ENCODE measurements around the gene TPRA1.

TPRA1 gene

DNA sequence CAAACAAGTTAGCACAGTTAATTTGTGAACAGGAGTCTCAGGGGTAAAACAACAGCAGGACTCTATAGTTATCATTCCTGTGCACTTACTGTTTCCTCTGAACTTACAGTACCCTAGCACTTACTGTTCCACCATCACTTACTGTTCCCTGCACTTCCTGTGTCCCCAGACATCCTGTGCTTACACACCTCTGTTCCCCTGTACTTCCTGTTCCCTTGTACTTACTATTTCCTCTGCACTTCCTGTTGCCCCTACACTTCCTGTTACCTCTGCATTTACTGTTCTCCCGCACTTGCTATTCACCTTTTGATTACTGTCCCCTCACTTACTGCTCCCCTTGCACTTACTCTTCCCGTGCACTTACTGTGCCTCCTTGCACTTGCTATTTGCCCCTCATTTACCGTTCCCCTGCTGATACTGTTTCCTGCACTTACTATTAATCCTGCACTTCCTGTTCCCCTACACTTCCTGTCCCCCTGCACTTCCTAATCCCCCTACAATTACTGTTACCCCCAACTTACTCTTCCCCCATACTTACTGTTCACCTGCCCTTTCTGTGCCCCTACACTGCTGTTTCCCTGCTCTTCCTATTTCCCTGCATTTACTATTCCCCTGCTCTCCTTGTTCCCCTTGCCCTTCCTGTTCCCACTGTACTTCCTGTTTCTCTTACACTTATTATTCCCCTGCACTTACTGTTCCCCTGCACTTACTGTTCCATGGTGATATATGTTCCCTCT lies 30.3 kb downstream of the TPRA1 start:
- no peak for DNase-seq (ENCODE audit: low read depth)

GRCh38 chr3:127556565-127556964 lies 34.0 kb downstream of the TPRA1 start:
- DNase-seq (ENCODE audit: low read depth) = no peak

DNA sequence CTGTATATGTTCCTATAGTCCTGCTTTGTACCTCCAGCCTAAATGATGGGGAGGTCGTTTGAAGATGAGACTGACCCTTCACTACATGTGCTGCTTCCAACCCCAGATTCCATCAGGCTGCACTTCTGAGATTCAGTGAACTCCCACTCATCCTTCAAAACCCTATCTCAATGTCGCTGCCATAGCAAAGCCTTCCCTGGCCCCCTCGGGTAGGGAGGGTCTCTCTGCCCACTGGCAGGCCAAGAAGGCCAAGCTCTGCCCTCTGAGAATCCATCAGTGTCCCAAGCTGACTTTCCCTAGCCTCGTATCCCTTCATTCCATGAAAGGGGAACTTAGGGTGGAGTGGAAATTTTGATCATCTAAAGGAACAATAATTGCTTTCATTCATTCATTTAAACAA lies 35.4 kb downstream of the TPRA1 start:
- DNase-seq (ENCODE audit: low read depth) = no peak

GRCh38 chr3:127552038-127552437 lies 38.5 kb downstream of the TPRA1 start:
- DNase-seq (ENCODE audit: low read depth) = no peak

- DNase-seq (ENCODE audit: low read depth) = no peak
These were observed 39.4 kb downstream of the TPRA1 start for GRCh38 chr3:127551178-127551577.

GRCh38 chr3:127550468-127551157 lies 39.9 kb downstream of the TPRA1 start:
- DNase-seq (ENCODE audit: low read depth) = no peak

- peak; percentile 15 for DNase-seq (ENCODE audit: low read depth)
These were observed 40.6 kb downstream of the TPRA1 start for GRCh38 chr3:127549826-127550467.

DNA sequence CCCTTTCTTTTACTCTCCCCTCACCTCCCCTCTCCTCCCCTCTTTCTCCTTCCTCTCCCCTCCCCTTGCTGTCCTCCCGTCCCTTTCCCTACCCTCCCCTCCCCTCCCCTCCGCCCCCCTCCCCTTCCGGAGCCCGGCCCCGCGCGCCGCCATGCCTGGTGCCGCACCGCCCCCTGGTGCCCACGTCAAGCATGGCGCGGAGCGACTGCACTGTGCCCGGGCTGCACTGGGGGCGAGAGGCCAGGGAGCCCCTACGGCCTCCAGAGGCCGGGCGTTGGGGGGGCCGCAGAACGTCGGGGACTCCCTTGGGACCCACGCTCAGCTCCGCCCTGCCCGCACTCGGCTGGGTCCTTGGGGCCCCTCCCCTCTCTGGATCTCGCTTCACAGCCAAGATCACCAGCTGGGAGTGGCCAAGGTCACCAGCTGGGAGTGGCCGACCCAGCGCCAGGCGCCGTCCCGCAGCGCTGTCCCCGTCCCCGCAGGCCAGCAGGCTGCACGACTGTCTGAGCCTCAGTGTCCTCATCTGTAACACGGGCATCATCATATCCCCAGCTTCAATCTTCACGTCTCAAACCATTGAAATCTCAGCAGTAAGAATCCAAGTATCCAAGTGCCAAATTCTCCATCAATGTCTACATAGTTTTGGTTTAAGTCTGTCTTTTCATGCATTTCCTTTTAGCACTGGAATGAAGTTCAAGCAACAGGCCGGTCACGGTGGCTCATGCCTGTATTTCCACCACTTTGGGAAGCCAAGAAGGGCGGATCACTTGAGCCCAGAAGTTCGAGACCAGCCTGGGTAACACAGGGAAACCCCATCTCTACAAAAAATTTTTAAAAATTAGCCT lies 42.5 kb downstream of the TPRA1 start:
- DNase-seq (ENCODE audit: low read depth) = peak; percentile 16

- DNase-seq (ENCODE audit: low read depth) = no peak
These were observed 43.4 kb downstream of the TPRA1 start for GRCh38 chr3:127546970-127547733.

DNA sequence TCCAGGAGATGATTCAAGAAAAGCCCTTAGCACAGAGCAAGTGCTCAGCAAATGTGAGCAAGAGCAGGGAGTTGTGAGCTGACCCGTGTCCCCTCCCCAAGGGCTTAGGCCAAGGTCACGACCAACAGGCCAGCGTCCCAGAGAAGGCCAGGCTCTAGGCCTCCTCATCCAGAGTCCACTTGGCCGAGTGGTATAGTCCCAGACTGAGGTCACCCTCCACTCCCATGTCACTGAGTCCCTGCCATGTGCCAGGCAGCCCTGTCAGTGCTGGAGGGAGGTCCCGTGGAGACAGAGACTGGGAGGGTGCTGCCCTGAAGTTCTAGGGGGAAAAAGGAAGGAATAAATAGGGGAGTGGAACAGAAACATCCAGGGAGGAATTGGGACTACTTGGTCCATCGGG lies 44.0 kb downstream of the TPRA1 start:
- DNase-seq (ENCODE audit: low read depth) = no peak

GRCh38 chr3:127545711-127546457 lies 44.6 kb downstream of the TPRA1 start:
- no peak for DNase-seq (ENCODE audit: low read depth)

DNA sequence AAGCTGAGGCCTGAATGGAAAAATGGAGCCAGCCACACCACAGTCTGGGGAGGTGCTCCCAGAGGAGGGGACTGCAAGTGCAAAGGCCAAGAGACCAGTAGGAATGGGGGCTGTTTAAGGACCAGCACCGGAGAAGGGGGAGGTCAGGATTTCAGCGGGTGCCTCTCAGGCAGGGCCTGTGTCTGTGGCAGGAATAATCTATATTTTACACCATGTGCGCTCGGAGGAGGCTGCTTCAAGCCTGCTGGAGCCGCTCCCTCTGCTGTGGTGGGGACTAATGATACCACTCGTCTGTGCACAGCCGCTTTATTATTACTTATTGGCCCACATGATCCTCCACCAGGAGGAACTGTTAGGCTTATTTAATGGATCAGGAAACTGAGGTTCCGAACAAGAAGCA lies 45.3 kb downstream of the TPRA1 start:
- DNase-seq (ENCODE audit: low read depth) = no peak

DNA sequence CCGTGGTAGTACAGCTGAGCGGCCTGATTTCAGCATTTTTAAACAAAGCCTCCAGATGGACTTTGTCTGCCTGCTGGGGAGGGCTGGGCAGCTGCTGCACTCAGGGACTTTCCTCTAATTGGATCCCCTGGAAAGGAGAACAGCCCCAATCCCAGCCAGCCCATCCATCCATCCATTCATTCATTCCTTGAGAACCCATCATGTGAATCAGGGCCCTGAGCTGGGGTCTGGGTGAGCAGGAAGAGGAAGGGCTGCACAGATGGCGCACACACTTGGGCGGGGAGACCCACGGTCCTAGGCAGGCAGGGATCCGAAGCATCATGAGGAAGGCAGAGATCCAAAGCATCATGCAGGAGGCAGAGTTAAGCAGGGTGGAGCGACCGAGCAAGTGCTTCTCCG lies 45.7 kb downstream of the TPRA1 start:
- DNase-seq (ENCODE audit: low read depth) = no peak

DNA sequence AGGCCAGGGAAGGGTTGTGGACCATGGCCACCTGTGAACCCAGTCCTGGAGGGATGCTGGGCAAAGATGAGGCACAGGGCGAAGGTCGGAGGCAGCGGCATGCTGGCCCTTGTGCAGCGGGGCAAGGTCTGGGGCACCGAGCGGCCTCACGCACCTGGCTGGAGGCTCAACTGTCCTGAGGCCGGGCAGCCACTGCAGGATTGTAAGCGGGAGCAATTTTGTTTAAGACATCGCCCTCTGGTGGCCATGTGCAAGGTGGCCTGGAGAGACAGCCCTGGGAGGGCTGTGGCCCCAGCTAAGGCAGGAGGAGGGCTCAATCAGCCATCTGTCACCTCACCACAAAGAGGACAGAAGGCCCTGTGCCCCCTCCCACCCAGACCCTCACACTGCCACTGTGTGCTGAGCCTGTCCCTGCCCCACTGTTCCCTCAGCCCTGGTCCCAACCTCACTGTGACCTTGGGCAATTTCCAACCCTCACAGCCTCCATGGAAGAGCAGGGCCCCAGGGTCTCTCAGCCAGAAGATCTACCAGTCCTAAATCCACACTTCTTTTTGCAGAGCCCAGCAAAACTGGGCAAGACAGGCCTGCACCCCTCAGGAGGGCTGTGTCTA lies 46.2 kb downstream of the TPRA1 start:
- DNase-seq (ENCODE audit: low read depth) = peak; percentile 48

DNA sequence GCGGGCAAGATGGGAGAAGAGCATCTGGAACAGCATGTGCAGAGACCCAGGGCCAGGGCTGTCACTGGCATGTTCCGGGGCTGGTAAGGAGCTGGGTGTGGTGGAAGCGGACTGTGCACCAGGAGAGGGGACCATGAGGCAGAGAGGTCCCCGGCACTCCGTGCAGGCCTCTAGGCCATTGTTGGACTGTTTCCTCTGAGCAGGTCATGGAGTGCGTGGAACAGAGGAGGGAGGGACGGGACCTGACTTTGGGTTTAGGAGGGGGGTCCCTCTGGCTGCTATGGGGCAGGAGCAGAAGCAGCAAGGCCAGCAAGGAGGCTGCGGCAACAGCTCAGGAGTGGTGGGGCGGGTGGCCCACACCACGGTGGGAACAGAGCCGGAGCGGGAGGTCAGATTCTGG lies 47.1 kb downstream of the TPRA1 start:
- no peak for DNase-seq (ENCODE audit: low read depth)

DNA sequence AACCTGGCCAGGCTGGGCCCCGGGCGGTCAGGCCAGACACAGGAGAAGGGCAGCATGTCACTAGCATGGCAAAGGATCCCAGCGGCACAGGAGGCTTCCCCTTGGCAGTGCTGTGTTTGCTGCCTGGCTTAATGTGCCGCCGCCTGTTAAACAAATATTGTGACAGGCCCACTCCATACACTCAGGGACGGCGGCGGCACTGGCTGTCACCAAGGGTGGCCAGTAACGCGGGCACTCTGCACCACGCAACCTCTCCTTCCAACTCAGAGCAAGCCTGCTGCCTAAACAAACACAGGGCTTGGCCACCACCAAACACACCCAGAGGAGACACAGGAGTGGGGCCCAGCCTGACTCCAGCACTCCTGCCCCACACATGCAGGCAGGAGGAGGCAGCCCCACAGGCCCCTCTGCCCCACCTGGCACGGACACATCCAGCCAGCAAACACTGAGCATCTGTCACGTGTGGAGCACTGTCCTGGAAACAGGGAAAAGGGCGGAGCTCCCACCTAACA lies 48.0 kb downstream of the TPRA1 start:
- DNase-seq (ENCODE audit: low read depth) = no peak

GRCh38 chr3:127541320-127541719 lies 49.2 kb downstream of the TPRA1 start:
- no peak for DNase-seq (ENCODE audit: low read depth)

DNA sequence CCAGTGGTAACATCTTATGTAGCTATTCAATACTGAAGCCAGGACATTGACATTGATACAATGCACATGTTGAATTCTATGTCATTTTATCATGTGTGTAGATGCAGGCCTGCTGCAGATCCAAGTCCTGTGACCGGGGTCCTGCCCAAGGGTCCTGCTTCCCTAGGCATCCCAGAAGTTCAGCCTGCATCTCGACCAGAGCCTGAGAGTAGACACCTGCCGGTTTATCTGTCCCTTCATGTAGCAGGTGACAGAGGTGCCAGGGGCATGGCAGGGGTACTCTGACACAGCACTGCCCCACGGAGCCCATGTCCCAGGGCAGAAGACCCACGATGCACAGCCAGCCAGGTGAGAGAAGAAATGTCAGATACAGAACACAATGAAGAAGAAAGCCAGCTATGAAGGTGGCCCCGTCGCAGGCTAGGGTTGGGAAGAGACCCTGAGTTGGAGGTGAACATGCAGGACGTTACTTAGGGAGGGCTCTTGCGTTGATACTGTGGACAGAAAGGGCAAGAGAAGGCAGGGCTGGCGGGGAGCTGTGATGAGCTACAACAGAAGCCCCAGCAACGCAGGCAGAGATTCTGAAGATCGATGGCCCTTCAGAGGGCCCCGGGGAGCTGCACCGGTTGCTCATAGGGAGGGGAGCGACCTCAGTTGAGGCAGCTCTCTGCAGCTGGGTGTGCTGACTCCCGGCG lies 51.0 kb downstream of the TPRA1 start:
- no peak for DNase-seq (ENCODE audit: low read depth)

- DNase-seq (ENCODE audit: low read depth) = no peak
These were observed 52.0 kb downstream of the TPRA1 start for GRCh38 chr3:127538569-127538968.

All from amniotic epithelial cell (primary cell).